Ectodermal cell (in vitro differentiated cells): ENCODE results near the gene C6orf15.
A peak's percentile ranks its signal among the peaks of the same experiment; 100 is the strongest.

Source experiments
- H3K27ac ChIP-seq: 2 replicates; pipeline ENCODE4 v1.7.0; 2013; ENCODE audit warnings: mild to moderate bottlenecking, low read depth, low read length; ENCODE audit not compliant: insufficient read depth, poor library complexity, severe bottlenecking
- H3K27me3 ChIP-seq: 2 replicates; pipeline ENCODE4 v1.7.0; 2013; ENCODE audit warnings: mild to moderate bottlenecking, low read length; ENCODE audit not compliant: insufficient read depth, control insufficient read depth, poor library complexity, severe bottlenecking
- H3K36me3 ChIP-seq: one replicate; pipeline ENCODE4 v1.7.0; 2013; ENCODE audit warnings: low read length; ENCODE audit not compliant: control insufficient read depth, insufficient read depth
- H3K4me1 ChIP-seq: one replicate; pipeline ENCODE4 v1.7.0; 2013; ENCODE audit warnings: low read length; ENCODE audit not compliant: control insufficient read depth, insufficient read depth
- H3K4me3 ChIP-seq: 2 replicates; pipeline ENCODE4 v1.7.0; 2013; ENCODE audit warnings: low read depth, low read length, control low read depth; ENCODE audit not compliant: insufficient read depth
- H3K9me3 ChIP-seq: 2 replicates; pipeline ENCODE4 v1.7.0; 2013; ENCODE audit warnings: mild to moderate bottlenecking, low read length, moderate library complexity; ENCODE audit not compliant: control insufficient read depth
- WGBS, 2 experiments: methylation state at CpG; one replicate each; pipeline ENCODE4 v1.1.7; 2013; ENCODE audit warnings: missing lambda C conversion rate in 2 of 2; 5-methylcytosine and 5-hydroxymethylcytosine counted together

The C6orf15 gene

DNA sequence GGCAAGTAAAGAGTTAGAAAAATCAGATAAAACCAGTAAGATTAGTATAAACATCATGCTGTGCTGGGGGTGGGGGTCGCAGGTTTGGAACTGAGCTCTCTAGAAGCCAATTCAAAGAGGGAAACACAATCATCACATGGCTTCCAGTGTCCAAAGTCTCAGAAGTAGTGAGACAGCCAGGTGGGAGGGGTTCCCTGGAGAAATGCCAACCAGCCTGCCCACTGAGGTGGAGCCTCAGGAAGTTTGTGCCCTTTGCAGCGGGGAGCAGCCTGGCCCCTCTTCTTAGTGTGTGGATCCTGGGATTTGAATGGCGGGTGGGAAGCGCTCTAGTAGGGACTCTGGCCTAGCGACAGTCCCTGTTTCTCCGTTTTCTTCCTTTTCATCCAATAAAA, 21.4 kb downstream of the C6orf15 start:
- Histone ChIP-seq H3K27me3 (no peaks in the 10 kb centered on the region), H3K4me1 (peaks cover 4% of the 10 kb centered on the region), H3K9me3 (no peaks in the 10 kb centered on the region), H3K27ac (no peak overlapping the region), H3K36me3 (no peaks in the 10 kb centered on the region), H3K4me3 (no peak overlapping the region)
- WGBS, 2 experiments: 90 to 96% methylated on average over 6 of the region's 6 CpGs

DNA sequence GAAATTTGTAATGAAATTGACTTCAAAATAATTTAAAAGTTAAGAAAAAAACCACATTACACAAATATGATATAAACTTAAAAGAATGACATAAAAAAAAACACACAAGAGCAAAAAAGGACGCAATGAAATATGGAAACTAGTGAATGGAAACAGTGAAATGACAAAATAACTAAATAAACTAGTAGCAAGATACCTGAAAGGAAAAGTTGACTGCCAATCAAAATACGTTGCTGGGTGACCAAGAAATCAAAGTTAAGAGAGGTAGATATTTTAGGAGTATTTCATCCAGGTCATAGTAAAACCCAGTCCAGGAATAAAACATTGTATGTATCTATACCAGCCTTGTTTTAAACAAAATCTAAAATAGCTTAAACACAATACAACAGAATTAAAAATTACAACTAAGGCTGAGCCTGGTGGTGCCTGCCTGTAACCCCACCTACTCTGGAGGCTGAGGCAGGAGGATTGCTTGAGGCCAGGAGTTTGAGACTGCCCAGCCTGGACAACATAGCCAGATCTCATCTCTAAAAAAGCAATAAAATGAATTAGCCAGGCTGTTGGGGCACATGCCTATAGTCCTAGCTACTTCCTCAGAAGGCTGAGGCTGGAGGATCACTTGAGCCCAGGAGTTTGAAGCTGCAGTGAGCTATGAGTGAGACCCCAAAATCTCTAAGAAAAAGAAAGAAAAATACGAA, 22.0 kb downstream of the C6orf15 start:
- Histone ChIP-seq H3K4me1 (peaks cover 4% of the 10 kb centered on the region), H3K4me3 (no peak overlapping the region), H3K27ac (no peak overlapping the region), H3K9me3 (no peaks in the 10 kb centered on the region), H3K36me3 (no peaks in the 10 kb centered on the region), H3K27me3 (no peaks in the 10 kb centered on the region)
- WGBS, 2 experiments: 96 to 100% methylated on average over 2 to 3 of the region's 3 CpGs

DNA sequence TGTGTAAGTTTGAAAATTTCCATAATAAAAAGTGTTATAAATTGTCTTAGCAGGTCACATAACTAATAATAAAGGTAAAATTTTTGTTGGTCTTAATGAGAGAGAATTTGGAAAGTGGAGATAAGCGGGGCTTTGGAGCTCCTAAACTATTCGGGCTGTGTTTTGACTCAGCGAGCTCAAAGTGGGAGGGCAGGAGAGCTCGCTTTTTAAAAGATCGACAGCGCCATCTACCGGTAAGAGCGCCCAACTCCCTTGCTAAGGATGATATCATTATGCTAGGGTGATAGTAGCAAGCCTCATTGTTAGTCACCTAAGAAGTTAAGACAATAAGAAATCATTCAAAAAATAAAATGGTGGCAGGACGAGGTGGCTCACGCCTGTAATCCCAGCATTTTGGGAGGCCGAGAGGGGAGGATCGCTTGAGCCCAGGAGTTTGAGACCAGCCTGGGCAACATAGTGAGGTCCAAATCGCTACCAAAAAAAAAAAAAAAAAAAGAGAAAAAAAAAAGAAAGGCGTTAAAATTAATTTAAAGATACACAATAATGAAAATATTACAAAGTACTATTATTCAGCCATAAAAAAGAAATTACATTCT, 24.8 kb downstream of the C6orf15 start:
- 1 to 11% methylated on average over 12 to 13 of the region's 14 CpGs for WGBS, 2 experiments
- Histone ChIP-seq H3K4me3 (no peak overlapping the region), H3K27me3 (no peaks in the 10 kb centered on the region), H3K9me3 (no peaks in the 10 kb centered on the region), H3K4me1 (peaks cover 4% of the 10 kb centered on the region), H3K27ac (no peak overlapping the region), H3K36me3 (no peaks in the 10 kb centered on the region)

DNA sequence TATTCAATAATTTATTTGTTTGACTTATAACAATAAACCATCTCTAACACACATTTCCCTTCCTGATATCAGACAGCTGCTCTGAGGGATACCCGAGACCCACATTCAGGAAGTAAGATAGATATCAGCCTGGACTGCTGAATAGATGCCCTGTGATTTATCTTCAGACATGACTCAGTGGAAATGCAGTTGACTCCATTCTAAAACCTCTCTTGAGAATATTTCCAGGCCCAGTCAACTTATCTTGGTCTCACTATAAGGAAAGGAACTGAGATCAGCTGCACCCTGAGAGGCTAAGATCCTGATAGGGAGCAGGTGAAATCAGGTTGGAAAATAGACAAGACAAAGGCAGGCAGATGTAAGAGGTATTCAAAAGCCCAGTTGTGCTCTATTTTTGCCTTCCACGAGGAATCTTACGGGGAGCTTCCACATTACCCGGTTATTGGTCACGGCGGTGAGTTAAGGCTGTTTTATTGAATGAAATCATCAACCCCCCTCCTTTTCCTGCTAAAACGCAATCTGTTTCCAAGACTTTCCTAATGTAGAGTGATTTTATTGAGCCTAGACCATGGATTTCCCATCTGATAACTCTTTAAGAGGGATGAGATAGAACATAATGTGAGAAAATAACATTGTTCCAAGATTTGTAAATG, 25.5 kb downstream of the C6orf15 start:
- H3K36me3 ChIP-seq: no peaks in the 10 kb centered on the region
- H3K27me3 ChIP-seq: no peaks in the 10 kb centered on the region
- H3K4me3 ChIP-seq: no peak overlapping the region
- H3K27ac ChIP-seq: no peak overlapping the region
- WGBS, 2 experiments: 74 to 79% methylated on average over 7 of the region's 7 CpGs
- H3K9me3 ChIP-seq: no peaks in the 10 kb centered on the region
- peaks cover 4% of the 10 kb centered on the region for H3K4me1 ChIP-seq

DNA sequence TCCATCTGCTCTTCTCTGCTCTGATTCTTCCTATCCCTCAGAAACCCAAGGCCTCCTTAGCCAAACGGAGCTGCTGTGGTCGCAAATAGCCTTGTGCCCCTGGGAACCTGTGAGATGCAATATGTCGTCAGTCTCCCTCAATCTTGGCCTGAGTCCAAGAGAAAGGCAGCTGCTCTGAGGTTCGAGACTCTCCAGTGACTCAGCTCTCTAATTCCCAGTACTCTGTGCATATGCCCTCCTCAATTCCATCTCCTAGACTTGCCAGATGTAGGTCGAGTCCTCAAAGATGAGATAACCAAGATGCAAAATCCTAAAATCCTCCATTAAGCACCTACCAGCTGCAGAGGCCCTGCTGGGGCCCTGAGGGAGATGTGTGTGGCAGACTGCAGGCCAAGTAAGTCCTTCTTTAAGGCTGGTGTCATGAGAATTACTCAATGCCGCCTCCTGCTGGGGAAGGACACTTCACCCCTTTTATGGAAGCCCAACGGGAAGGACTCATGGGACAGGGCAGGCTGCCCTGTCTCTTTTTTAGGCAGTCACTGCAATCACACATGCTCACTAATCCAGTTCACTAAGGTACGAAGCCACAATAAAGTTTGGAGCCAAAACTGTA, 28.5 kb downstream of the C6orf15 start:
- Histone ChIP-seq H3K4me3 (no peak overlapping the region), H3K4me1 (peaks cover 9% of the 10 kb centered on the region), H3K27me3 (no peaks in the 10 kb centered on the region), H3K9me3 (no peaks in the 10 kb centered on the region), H3K36me3 (no peaks in the 10 kb centered on the region), H3K27ac (no peak overlapping the region)
- WGBS, 2 experiments: 65 to 70% methylated on average over 8 of the region's 8 CpGs

DNA sequence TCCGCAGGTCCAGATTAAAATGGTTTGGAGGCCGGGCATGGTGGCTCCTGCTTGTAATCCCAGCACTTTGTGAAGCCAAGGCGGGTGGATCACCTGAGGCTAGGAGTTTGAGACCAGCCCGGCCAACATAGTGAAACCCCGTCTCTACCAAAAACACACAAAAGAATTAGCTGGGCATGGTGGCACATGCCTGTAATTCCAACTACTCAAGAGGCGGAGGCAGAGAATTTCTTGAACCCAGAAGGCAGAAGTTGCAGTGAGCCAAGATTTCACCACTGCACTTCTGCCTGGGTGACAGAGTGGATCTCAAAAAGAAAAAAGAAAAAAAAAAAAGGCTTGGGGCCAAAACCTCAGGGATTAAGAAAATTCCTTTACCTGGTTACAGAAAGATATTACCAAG, 30.5 kb downstream of the C6orf15 start:
- 84 to 87% methylated on average over 6 of the region's 6 CpGs for WGBS, 2 experiments
- Histone ChIP-seq H3K9me3 (no peaks in the 10 kb centered on the region), H3K36me3 (no peaks in the 10 kb centered on the region), H3K4me3 (no peak overlapping the region), H3K27ac (no peak overlapping the region), H3K4me1 (peaks cover 5% of the 10 kb centered on the region), H3K27me3 (no peaks in the 10 kb centered on the region)

DNA sequence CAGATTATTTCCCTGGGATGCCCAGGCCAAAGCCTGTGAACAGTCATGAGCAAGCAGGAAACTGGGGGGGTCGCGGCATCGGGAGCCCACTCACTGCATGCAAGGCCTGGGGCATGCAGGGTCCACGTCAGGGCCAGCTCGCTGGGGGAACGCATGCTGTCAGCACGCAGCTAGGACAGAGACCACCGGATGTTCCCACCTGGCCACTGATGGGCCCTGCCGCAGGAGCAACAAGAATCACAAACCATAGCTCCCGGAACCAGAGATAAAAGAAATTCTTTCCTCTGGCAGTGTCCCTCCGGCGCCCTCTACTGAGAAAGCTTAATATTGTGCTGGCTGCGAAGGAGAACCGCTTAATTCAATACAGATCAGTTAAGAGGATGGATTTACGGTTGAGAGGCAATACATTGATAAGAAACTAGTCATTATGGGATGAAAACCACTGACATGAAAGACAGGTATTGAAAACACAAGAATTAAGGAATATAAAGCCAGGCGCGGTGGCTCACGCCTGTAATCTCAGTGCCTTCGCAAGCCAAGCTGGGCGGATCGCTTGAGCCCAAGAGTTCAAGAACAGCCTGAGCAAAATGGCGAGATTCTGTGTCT, 32.6 kb downstream of the C6orf15 start:
- peak overlapping the region; percentile 9 for H3K4me3 ChIP-seq
- 42% methylated on average over 22 of the region's 22 CpGs for WGBS, 2 experiments
- H3K36me3 ChIP-seq: no peaks in the 10 kb centered on the region
- H3K4me1 ChIP-seq: peaks cover 4% of the 10 kb centered on the region
- H3K27me3 ChIP-seq: no peaks in the 10 kb centered on the region
- no peaks in the 10 kb centered on the region for H3K9me3 ChIP-seq
- H3K27ac ChIP-seq: no peak overlapping the region

DNA sequence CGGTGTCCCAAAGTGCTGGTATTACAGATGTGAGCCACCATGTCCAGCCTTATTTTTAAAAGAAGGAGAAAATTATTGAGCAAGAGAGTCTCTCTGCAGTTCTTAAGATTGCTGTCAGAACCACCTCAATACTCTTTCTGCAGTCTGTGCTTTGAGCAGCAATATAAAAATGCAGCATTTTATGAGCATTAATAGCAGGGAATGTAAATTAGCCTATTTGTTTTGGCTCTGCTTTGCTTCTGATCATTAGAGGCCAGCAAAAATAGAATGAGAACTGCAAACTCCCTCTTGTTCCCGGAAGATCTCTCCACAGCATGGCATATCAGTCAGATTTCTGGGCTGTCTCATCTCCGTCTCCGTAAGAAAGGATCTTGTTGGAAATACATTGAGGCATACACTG, 35.8 kb downstream of the C6orf15 start:
- Histone ChIP-seq H3K36me3 (no peaks in the 10 kb centered on the region), H3K9me3 (no peaks in the 10 kb centered on the region), H3K27me3 (no peaks in the 10 kb centered on the region), H3K4me3 (no peak overlapping the region), H3K4me1 (peaks cover 4% of the 10 kb centered on the region), H3K27ac (no peak overlapping the region)
- WGBS, 2 experiments: 95 to 100% methylated on average over 4 of the region's 4 CpGs

DNA sequence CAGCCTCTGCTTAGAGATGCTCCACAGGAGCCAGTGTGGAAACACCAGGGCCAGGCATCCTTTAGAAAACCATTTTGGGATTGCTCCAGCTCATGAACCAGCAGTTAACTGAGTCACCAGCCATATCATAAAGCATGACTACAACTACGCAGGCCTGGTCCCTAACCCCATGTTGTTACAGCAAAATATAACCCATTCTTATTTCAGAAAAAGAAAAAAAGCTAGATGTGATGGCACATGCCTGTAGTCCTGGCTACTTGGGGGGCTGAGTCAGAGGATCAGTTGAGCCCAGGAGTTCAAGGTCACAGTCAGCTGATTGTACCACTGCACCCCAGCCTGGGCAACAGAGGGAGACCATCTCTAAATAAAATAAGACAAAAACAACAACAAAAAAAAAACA, 36.8 kb downstream of the C6orf15 start:
- Histone ChIP-seq H3K4me1 (peaks cover 11% of the 10 kb centered on the region), H3K27me3 (no peaks in the 10 kb centered on the region), H3K9me3 (no peaks in the 10 kb centered on the region), H3K27ac (no peak overlapping the region), H3K36me3 (no peaks in the 10 kb centered on the region), H3K4me3 (no peak overlapping the region)
- 100% methylated on average over 1 of the region's 1 CpG for WGBS, 2 experiments

DNA sequence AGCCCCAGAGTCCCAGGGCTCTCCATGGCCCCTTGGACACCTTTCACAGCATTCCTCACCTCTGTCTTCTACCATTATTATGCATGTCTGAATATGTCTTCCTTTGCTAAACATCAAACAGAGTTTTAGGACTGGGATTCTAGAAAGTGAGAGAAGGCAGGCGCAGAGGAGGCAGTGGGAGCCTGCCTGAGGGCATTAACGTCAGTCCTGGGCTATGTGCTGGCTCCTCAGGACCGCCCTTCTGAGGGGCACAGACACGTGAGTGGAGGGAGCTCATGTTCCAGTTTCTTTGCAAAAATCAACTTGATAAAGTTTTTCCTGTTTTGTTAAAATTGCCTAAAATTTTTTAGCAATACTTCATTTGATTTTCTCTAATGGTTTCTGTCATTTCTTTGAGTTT, 38.0 kb downstream of the C6orf15 start:
- H3K27me3 ChIP-seq: no peaks in the 10 kb centered on the region
- no peak overlapping the region for H3K27ac ChIP-seq
- WGBS, 2 experiments: 77 to 79% methylated on average over 4 of the region's 4 CpGs
- no peaks in the 10 kb centered on the region for H3K9me3 ChIP-seq
- no peak overlapping the region for H3K4me3 ChIP-seq
- peaks cover 11% of the 10 kb centered on the region for H3K4me1 ChIP-seq
- no peaks in the 10 kb centered on the region for H3K36me3 ChIP-seq
